HG03432 (cell line): ENCODE measurements around the gene DCLK3.

Experiments used
- ATAC-seq: cut with Tn5 transposase; IDR thresholded peaks from one replicate; pipeline ENCODE4 v1.9.1; 2021; ENCODE audit warnings: mild to moderate bottlenecking, moderate library complexity; ENCODE audit not compliant: unreplicated experiment

The DCLK3 gene

DNA sequence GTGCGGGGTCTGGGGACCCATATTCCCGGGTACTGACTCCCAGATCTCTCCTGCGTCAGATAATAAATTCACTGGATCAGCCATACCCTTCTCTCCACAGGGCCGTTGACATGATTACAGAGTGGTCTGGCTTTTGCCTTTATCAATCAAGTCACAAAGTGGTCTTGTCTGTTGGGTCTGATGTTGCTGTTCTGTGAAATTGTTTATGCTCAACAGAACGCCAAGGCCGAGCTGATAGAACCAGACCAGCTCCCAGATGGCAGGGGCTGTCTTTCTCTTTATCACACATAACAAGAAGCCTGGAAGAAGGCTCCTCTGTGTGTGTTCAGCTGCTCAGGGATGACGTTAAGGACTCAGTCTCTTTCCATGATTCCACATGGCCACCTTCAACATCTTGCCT, 751 bp upstream of the DCLK3 start:
- no peak for ATAC-seq

DNA sequence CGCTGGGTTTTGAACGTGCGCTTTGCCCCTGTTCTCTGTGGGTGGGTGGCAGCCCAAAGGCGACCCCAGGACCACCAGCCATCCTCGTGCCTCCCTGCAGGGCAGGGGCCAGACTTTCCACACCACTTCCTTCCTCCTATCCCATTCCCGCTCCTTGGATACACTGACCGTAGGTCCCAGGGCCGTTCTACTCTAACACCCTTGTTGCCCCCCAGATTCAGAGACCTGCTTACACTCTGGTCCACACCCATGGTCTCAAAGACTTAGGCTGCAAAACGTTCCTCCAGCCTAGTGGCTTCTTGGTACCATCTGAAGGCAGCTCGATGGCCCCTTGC, 318 bp upstream of the DCLK3 start:
- no peak for ATAC-seq

DNA sequence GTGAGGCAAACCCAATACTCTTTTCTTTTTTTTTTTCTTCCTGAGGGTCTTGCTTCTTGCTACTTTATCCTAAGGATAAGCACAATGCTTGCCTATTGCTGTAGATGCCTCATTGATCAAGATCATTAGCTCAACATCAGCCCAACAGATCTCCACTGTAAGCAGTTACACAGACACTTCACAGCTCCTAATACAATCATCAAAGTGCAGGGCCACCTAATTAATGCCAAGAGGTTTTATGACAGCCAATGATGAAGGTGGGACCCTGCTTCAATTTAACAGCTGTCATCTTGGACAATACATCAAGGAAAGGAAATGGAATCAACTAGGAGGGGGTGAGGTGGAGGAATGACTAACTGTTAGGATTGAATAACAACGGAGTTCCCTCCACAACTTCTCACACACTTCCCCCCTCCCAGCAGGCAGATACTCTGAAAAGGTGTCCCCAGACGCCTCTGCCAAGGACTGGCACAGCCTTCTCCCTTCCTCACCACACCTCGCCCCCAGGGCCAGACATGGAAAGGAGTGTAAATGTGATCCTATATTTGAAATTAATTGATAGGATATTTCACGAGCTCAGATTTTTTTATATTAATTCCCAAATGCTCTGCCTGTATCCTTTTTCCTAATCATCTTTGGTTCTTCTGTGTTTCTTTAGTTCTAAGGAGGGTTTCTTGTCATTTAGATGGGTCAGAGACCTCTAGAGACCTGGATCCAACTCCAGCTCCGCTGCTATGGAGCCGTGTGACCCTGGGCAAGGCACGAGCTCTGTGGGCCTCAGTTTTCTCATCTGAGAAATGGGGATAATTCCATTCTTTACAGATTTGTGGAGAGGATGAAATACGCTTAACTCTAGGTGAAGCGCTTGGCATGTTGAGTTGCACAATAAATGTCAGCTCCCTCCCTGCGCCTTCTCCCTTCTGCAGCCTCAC, 1.2 kb downstream of the DCLK3 start:
- no peak for ATAC-seq

DNA sequence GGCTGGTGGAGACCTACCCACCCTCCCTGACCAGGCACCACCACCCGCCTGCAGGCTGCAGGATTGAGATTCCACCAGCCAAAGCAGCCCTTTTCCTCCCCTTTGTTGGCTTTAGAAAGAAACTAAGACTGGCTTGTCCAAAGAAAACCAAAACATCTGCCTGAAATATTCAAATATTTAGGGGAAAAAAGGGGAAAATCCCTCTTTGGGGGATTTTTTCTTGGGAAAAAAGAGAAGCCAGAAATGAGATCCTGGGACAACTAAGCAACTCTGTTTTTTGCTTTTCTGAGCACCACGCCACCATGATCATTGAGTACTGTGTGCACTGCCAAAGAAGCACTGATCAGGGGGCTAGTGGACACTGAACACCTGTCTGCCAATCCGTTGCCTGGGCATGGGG, 2.6 kb downstream of the DCLK3 start:
- ATAC-seq = no peak

DNA sequence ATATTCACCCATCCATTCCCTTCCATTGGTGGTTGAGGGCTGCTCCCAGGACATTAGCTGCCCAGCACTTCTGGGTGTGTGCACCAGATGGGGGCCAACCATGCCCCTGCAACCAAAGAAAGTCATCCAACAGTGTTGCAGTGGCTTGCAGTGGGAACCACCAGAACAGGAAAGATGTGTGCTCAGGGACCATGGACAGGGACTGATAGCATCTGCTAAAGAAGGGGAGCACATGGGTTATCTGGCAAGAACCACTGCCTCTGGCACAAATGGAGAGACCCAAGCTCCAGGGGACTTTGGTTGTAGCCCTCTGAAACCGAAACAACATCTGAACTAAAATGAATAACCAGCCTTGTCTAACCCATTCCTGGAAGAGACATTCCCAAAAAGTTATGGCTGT, 8.1 kb downstream of the DCLK3 start:
- ATAC-seq = no peak

DNA sequence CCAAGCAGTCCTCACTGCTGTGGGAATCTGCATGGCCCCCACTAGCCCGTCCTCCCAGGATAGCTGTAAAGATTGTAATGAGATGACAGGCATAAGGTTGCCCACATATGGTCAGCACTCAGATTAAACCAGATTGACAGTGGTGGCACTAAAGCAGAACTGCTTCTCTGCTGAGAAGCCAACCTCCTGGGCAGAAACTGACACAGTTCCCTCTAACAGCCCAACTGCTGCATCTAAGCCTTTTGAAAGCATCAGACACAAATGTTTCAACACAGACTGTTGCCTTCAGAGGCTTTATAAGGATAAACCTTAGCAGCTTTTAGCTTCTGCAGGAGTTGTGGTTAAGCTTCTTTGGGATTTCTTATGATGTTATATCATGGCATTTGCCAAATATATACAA, 13.0 kb downstream of the DCLK3 start:
- ATAC-seq = no peak

DNA sequence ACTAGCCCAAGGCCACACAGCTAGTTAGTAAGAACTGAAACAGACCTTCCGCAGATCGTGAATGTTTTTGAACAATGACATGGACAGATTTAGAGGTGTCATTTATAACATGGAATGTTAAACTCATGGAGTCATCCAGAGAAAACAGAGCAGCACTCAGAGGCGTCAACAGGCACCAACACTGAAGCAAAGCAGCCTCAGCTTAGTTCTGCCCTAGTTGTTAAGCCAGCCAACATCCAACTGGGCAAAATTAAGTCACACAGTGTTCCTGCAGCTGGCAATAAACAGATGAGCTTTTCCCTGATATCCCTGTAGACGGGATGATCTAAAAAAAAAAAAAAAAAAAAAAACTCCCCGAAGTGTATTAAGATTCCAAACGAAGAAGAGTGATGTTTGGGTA, 13.6 kb downstream of the DCLK3 start:
- ATAC-seq = no peak

DNA sequence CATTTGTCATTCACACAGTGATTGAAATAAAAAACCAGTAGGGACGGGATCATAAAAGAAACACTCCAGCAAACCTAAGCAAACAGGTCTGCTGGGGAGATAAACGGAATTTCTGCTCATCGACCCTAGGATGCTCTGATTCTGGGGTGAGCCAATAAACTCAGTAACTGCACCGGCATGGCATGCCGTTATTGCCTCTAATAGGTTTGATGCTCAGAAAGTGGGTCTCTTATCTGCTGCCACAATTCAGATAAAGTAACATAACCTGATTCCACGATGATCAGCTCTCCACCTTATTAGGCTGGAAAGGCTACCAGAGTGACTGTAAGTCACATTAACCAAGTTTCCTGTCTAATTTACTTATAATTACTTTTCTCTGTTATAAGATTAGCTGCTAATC, 19.6 kb downstream of the DCLK3 start:
- no peak for ATAC-seq

DNA sequence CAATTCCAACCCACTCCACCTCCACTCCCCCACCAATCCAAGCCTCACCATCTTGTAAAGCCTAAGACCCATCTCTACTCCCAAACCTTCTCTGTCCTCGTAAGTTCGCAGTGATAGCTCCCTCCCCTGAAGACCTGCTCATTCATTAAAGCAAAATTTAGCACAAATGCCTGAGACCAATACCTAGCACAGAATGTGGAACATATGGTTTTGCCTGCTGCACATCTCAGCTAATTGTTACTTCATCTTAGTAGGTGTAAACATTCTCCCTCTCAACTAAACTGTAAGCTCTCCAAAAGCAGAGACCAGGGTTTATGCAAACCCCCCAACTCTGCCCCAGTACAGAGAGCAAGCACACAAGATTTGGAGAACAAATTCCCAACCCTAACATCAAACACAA, 20.5 kb downstream of the DCLK3 start:
- no peak for ATAC-seq

DNA sequence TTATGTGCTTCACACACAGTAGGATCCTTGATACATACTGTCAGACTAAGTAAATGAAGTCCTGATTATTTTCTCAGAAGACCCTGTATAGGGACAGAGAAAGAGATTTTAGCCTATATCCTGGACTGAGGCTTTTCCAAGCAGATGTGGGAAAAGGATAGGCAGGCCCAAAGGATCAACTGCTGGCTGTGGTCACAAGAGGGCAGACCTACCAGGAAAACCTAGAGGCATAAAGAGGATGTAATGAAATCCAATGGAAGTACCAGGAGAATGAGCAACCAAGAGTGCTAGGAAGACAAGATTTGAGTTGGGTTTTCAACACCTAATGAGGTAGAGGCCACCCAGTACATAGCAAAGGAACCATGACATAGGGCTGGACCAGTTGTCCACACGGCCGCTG, 23.1 kb downstream of the DCLK3 start:
- no peak for ATAC-seq

DNA sequence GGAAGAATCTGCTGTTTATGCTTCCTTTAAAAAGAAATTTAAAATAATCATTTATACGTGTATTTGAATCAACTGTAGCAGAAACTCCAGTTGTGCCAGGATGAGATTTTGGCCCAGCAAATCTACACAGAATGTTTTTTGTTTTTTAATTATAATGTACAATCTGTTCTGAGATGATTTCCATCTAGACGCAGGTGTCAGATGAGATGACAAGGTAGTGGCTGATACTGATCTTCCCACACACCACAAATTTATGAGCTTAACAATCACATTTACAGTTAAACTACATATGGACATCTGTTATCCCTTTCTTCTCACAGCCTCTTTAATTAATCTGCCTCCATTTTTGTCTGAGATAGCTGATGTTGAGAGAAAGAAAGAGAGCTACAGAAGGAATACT, 23.6 kb downstream of the DCLK3 start:
- no peak for ATAC-seq

DNA sequence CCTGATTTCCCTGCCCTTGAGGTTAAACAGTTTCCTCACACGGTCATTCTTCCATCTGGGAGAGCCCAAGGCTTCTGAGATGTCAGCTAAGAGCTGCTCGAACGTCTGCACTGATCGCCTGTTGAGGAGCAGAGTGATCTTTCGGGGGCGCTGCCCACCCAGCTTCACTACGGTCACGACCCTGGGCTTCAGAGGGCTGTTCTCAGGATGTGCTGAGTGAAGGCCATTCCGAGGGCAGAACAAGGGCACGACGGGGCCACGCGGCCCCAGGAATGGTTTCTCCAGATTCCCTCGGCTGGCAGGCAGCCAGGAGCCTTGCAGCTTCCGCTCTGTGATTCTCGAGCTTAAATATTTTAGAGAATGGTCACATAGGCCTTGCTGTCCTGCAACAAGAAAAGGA, 25.7 kb downstream of the DCLK3 start:
- no peak for ATAC-seq

DNA sequence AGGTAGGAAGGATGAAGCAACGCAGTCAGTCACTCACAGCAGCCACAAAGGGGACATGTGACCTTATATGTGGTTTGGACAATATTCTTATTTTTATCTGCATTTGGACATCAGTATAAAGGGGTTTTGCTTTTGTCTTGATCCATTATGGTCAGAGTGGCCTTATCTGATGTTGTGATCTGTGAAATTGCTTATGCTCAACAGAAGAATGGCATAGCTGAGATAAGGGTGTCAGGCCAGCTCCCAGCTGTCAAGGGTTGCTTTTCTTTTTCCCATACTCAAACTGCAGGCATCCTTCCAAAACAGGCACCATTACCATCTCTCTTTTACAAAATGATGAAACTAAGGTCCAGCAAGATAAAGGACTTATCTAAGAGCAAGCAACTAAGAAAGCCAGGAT, 28.1 kb downstream of the DCLK3 start:
- ATAC-seq = no peak

DNA sequence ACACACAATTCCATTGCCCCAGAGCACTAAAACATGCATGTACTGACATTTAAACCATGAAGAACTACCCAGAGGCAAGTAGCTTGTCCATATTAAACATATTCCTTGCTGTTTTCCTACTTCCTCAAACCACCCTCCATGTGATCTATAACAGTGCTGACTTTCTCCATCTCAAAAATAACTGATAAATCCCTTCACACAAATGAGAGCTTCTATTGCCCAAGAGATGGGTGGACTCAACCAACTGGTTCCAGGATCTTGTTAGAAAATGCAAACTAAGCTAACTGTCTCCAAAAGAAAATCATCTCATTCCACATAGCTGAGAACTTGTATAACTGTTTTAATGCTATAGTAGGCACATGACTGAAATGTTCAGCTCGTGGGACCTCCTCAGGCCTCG, 29.6 kb downstream of the DCLK3 start:
- ATAC-seq = no peak

DNA sequence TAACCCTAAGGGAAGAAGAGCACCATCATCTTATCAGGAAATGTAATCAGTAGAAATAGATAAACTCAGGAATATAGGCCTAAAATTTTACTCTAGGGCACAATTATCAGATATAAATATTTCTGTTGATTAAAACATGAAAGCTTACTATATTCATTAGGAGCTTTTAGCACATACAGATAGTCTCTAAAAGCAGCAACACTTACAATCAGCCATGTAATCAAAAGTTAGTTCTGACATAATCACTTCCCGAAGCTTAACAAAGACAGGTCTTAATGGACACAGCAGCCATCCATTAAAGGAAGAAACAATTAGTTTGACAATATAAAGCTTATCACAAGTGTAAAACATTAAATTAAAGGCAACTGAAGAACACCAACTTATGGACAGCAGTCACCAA, 30.6 kb downstream of the DCLK3 start:
- ATAC-seq = no peak

DNA sequence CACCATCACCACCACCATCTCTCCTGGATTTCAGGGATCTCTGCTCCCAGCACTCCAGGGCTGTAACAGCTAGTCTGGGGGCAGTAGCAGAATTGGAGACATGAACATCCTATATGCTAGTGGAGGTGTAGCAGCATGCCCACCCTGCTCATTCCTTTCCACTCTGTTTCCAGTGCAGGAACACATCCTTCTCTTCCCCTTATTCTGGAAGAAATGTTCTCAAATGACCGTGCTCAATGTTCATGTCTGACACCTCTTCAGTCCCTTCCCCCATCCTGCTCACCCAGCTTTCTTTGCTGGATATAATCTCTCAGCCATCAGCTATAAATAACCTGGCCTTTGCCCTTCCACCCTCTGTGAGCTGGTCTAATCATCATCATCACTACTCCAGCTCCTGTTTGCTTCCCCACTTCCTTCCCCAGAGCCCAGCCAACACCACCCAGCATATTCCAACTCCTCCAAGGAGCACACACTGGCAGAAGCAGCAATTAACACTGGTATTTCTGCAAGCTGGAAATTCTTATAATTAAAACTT, 31.1 kb downstream of the DCLK3 start:
- no peak for ATAC-seq

DNA sequence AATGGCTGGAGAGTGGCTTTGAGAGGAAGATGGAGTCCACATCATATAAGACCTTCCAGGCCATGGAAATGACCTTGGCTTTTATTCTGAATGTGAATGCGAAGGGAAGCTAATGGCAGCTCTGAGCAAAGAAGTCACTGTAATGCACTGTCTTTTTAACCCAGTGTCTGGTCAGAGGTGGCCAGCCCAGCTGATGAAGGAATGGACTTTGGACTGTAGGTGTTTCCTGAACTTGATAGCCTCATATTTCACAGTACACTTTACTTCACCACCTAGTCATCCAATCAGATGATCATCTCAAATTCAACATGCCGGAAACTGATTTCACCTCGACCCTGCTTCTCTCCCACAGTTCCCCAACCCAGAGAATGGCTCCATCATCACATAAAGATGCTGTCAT, 33.4 kb downstream of the DCLK3 start:
- ATAC-seq = no peak

DNA sequence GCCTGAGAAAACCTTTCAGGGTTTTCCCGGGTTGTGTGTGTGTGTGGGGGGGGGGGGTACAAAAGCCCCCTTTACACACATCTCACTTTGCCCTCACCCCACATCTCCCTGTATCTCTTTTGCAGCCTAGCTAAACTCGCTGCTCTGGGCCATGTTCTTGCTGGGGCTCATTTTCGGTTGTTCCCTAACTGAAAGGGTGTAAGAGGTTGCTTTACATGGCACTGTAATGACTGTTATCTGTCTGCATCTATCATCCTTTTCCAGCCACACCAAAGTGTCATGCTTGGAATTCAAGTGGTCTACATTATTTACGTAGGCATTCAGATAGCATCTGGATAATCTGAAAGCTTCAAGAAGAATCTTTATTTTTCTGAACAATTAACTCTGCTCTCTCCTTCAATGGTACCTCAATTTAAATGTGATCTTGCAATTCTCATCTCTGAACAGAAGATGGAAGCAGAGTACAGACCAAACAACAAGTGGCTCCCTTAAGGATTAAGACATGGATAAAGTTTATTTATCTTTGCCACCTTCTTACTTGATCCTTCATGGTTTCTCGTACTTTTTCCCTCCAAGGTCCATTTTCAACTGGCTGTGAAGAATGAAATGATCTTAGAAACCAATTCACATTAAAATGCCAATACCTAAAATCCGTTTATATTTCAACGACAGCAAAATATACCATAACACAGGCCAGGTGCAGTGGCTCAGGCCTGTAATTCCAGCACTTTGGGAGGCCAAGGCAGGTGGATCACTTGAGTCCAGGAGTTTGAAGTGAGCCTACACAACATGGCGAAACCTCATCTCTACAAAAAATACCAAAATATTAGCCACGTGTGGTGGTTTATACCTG, 34.9 kb downstream of the DCLK3 start:
- ATAC-seq = peak; percentile 72

DNA sequence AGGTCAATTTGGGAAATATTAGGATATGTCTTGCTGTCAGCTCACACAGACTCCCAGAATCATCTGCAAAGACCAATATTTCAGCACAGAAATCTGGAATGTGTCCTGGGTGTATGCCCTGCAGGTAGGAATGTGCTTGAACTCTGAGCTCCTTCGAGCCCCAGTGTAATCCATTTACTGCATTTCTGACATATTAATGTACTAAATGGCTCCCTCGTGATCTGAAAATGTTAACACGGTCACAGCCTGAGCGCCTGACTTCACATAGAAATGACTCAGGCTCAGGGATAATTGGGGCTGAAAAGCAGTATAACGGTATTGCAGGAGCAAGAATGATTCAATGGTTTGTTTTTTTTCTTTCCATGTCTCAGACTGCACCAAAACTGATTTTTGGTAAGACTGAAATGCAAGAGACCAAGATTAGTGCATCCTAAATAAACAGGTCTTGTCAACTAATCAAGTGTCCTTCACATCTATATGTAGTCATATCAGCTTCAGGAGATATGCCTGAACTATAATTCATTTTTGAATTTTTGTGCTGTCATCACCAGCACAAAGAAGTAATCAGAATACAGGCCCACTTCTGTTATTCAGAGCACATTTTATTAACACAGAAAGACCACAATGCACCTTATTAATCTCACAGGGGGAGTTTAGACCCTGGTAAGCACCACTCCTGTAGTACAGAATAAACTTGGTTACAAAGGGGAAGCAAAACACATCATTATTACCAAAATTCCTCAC, 49.8 kb downstream of the DCLK3 start:
- ATAC-seq = no peak

DNA sequence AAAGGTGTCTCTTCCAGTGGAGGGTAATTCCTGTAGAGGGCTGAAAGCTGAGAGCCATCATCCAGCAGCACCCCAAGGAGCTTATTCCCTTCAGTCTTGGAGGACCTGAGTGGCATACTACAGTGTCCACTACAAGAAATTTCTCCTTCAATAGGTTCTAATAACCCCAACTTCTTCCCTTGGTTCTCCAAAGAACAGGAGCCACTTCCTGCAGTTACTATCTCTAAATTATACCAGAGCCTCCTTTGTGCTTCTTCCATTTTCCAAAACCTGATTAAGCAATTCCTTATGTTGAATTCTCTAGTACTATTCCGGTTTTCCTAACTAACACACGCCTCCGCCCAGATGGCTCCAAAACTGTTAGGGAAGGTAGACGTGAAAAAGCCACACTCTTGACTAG, 50.4 kb downstream of the DCLK3 start:
- no peak for ATAC-seq

DNA sequence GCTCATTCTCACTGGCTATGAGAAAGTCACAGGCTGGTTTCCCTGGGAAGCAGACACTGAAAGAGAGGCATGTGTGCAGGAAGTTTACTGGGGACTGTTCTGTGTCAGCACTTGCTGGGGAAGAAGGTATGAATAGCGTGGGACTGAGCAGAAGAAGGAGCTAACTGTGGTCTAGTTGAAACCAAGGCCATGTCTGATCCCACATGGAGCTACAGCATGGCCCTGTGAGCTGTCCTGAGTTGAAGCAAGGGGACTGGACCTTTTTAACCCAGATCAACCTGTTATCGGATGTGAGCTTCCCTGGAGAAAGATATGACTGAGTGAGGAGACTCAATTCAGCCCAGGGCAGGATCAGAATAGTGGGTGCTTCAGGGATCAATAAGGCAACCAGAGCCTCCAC, 53.7 kb downstream of the DCLK3 start:
- no peak for ATAC-seq
